HG02588 (cell line): ENCODE results near the gene SPDEF.

Source experiments
- ATAC-seq: cut with Tn5 transposase; IDR thresholded peaks from one replicate; pipeline ENCODE4 v1.9.1; 2021; ENCODE audit warnings: mild to moderate bottlenecking, moderate library complexity; ENCODE audit not compliant: unreplicated experiment

The SPDEF gene

GRCh38 chr6:34528996-34529664 lies 27.0 kb downstream of the SPDEF start:
- ATAC-seq = no peak

GRCh38 chr6:34527751-34528670 lies 28.1 kb downstream of the SPDEF start:
- no peak for ATAC-seq

- peak; percentile 84 for ATAC-seq
These were observed 29.0 kb downstream of the SPDEF start for GRCh38 chr6:34526992-34527728.

- no peak for ATAC-seq
These were observed 29.7 kb downstream of the SPDEF start for GRCh38 chr6:34526241-34526972.

GRCh38 chr6:34525431-34526175 lies 30.5 kb downstream of the SPDEF start:
- no peak for ATAC-seq

- ATAC-seq = no peak
These were observed 31.2 kb downstream of the SPDEF start for GRCh38 chr6:34524971-34525370.

- ATAC-seq = no peak
These were observed 31.6 kb downstream of the SPDEF start for GRCh38 chr6:34524499-34524898.

GRCh38 chr6:34523441-34524206 lies 32.5 kb downstream of the SPDEF start:
- no peak for ATAC-seq

GRCh38 chr6:34522761-34523160 lies 33.4 kb downstream of the SPDEF start:
- ATAC-seq = no peak

GRCh38 chr6:34521463-34522285 lies 34.5 kb downstream of the SPDEF start:
- no peak for ATAC-seq

- no peak for ATAC-seq
These were observed 35.3 kb downstream of the SPDEF start for GRCh38 chr6:34520645-34521462.

GRCh38 chr6:34519971-34520644 lies 36.0 kb downstream of the SPDEF start:
- no peak for ATAC-seq

- no peak for ATAC-seq
These were observed 37.3 kb downstream of the SPDEF start for GRCh38 chr6:34518669-34519365.

GRCh38 chr6:34517966-34518365 lies 38.2 kb downstream of the SPDEF start:
- ATAC-seq = no peak

GRCh38 chr6:34517461-34517881 lies 38.7 kb downstream of the SPDEF start:
- no peak for ATAC-seq
